K562 (cell line): ENCODE results near the gene HORMAD1. TPM values are rescaled to one million over a fixed set of nuclear protein-coding genes. Genes with fewer than 3 reads are reported as not detected.
A peak's percentile ranks its signal among the peaks of the same experiment; 100 is the strongest.

Experiments
- CHD2 ChIP-seq: IDR thresholded peaks from 2 replicates; pipeline ENCODE4 v1.6.1; 2011; ENCODE audit warnings: low read depth, low read length
- CTBP1 ChIP-seq: fragments of 450-650 bp; IDR thresholded peaks from 2 replicates; pipeline ENCODE4 v1.6.1; 2016; ENCODE audit warnings: borderline replicate concordance
- FOXK2 ChIP-seq, 2 experiments: fragments of 450-650 bp; IDR thresholded peaks in 1 of 2; conservative IDR thresholded peaks in 1 of 2; 2 replicates each; pipeline ENCODE4 v1.6.1; 2016; ENCODE audit warnings: low read depth in 2 of 2, mild to moderate bottlenecking in 1 of 2
- HNRNPLL ChIP-seq: fragments of 200-400 bp; formaldehyde crosslinking; IDR thresholded peaks from 2 replicates; pipeline ENCODE4 v1.6.1; 2017; ENCODE audit warnings: low read length, low read depth, mild to moderate bottlenecking; ENCODE audit not compliant: poor library complexity, severe bottlenecking
- MCM7 ChIP-seq, 2 experiments: fragments of 450-650 bp; IDR thresholded peaks; 2 replicates each; pipeline ENCODE4 v1.6.1; 2016 to 2018
- MECOM ChIP-seq: fragments of 250-450 bp; sonication (Bioruptor Pico); IDR thresholded peaks from 2 replicates; pipeline ENCODE4 v1.8.0; 2022; ENCODE audit warnings: inconsistent platforms
- MEIS2 ChIP-seq: fragments of 450-650 bp; IDR thresholded peaks from 2 replicates; pipeline ENCODE4 v1.6.1; 2014; ENCODE audit warnings: mild to moderate bottlenecking; ENCODE audit not compliant: partially characterized antibody
- NELFE ChIP-seq: IDR thresholded peaks from 2 replicates; pipeline ENCODE4 v1.6.1; 2011; ENCODE audit warnings: mild to moderate bottlenecking; ENCODE audit not compliant: insufficient read depth, insufficient read length
- RFX1 ChIP-seq: fragments of 450-650 bp; IDR thresholded peaks from 2 replicates; pipeline ENCODE4 v1.6.1; 2016; ENCODE audit warnings: mild to moderate bottlenecking, moderate library complexity
- SIN3A ChIP-seq, 2 experiments: fragments of 150-350 bp in 1 of 2; IDR thresholded peaks; 2 replicates each; pipeline ENCODE4 v1.6.1; 2011 to 2016; ENCODE audit warnings: borderline replicate concordance in 2 of 2, low read depth in 2 of 2, low read length in 2 of 2, mild to moderate bottlenecking in 2 of 2, moderate library complexity in 2 of 2; ENCODE audit not compliant: control insufficient read depth in 1 of 2
- TBP ChIP-seq: optimal IDR thresholded peaks from 2 replicates; pipeline ENCODE3; 2011; ENCODE audit warnings: low read depth, low read length, improper control_type of control experiment
- ZNF316 ChIP-seq: fragments of 450-650 bp; IDR thresholded peaks from 2 replicates; pipeline ENCODE4 v1.6.1; 2016
- polyA plus RNA-seq, 8 experiments: library from polyadenylated mRNA; depleted of rRNA in 4 of 8; stranded (reverse) in 5 of 8; unstranded in 3 of 8; fragments of >200 nt; fragmentation: Nextera tagmentation in 2 of 8; fragmentation: Illumina TruSeq in 1 of 8; extraction: Ambion mirVana in 2 of 8; extraction: Trizol in 1 of 8; gene quantifications; 2 replicates each; pipeline versions ENCODE4 v1.2.1 to v1.2.3, GENCODE V29; 2011 to 2014; ENCODE audit warnings: inconsistent platforms in 1 of 8, missing spikeins in 1 of 8
- total RNA-seq, 7 experiments: library from RNA; depleted of rRNA in 6 of 7; stranded (reverse); fragments of >200 nt in 6 of 7; fragmentation: Illumina TruSeq in 2 of 7; extraction: Trizol in 2 of 7; gene quantifications; 2 replicates each; pipeline versions ENCODE4 v1.2.1 to v1.2.3, GENCODE V29; 2011 to 2021; ENCODE audit warnings: low replicate concordance in 1 of 7
- TF ChIP-seq, protein P1 (sequence below): fragments of 450-650 bp; formaldehyde crosslinking; conservative IDR thresholded peaks from 2 replicates; pipeline ENCODE4 v1.4.0; 2022; ENCODE audit warnings: mild to moderate bottlenecking, missing genetic modification characterization
- TF ChIP-seq, protein P2 (sequence below): fragments of 200-800 bp; sonication (Bioruptor generic); IDR thresholded peaks from 2 replicates; pipeline ENCODE4 v1.6.1; 2017; ENCODE audit warnings: missing genetic modification characterization, missing compliant biosample characterization
- TF ChIP-seq, protein P3 (sequence below): sonication (generic); formaldehyde crosslinking; IDR thresholded peaks from 2 replicates; pipeline ENCODE4 v1.8.0; 2022; ENCODE audit warnings: mild to moderate bottlenecking, missing genetic modification reagents
- TF ChIP-seq, protein P4 (sequence below): fragments of 150-350 bp; IDR thresholded peaks from 2 replicates; pipeline ENCODE4 v1.6.1; 2014; ENCODE audit warnings: low read depth, mild to moderate bottlenecking, low read length, borderline replicate concordance

The HORMAD1 gene
- total and polyA plus RNA-seq, 9 of the 15 experiments (the other 6 are each of a cell fraction or from before 2014, with no cell fraction given): not detected

DNA sequence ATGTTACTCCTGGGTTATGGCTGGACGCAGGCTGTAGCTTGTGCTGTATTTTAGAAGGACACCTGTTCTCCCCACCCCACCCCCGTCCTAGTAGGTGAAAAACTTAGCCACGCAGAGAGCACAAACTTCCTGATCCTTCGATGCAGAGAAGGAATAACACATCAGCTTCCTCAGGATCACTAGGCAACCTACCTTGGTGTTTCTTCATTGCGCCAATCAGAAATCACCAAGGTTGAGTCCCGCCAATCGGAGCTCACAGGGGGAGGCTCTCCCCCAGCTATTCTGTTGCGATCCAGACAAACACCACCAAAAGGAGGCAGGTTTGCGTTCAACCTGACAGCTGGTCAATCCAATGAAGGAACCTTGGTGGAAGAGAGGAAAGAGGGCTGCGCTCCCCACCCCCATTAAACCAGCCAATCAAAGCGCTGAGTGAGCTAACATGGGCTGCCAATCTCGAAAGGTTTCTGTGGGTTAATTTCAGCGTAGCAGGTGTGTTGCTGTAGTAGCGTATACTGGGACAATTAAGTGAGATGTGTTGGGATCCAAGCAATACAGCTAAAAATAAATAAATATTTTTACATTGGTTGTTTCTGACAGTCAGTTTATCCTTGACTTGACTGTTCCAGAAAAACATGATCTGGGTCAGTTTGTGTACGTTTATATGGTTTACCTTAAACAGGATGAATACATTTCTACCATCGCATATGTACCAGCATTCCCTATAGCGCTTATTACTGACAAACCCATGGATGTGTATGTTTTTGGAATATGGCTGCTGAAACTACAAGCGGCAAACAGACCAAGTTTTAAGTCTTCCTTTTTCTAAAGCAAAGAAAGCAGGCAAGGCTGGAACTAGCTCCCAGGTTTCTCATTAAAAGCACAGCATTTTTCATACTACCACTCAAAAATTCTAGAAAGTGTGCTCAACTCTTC, 23.4 kb downstream of the HORMAD1 start, which contains the start of gene GOLPH3L (continued):
- TF ChIP-seq HNRNPLL (peak; percentile 89), MEIS2 (peak; percentile 86), FOXK2 (conservative IDR thresholded peaks at IDR 0.05 in 1 of 2, IDR thresholded peaks at IDR 0.05 in 1 of 2; ENCODE audit: low read depth in 2 of 2) (peak; percentile 80 to 85), TBP (peak; percentile 70), MECOM (CRISPR knock-in tag) (no peak), MCM7 (IDR thresholded peaks at IDR 0.05) (no peak), CTBP1 (peak; percentile 65; the same call in 1 of the 2 replicates), CHD2 (peak; percentile 86), RFX1 (peak; percentile 90), NELFE (no peak), SIN3A (IDR thresholded peaks at IDR 0.05; ENCODE audit: borderline replicate concordance in 2 of 2, control insufficient read depth in 1 of 2, low read depth in 2 of 2, low read length in 2 of 2) (peak; percentile 24 to 63; a peak in 1 of 4 replicates), ZNF316 (peak; percentile 67)
- TF ChIP-seq, protein P1, sequence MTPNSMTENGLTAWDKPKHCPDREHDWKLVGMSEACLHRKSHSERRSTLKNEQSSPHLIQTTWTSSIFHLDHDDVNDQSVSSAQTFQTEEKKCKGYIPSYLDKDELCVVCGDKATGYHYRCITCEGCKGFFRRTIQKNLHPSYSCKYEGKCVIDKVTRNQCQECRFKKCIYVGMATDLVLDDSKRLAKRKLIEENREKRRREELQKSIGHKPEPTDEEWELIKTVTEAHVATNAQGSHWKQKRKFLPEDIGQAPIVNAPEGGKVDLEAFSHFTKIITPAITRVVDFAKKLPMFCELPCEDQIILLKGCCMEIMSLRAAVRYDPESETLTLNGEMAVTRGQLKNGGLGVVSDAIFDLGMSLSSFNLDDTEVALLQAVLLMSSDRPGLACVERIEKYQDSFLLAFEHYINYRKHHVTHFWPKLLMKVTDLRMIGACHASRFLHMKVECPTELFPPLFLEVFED (CRISPR knock-in tag): no peak
- TF ChIP-seq, protein P2, sequence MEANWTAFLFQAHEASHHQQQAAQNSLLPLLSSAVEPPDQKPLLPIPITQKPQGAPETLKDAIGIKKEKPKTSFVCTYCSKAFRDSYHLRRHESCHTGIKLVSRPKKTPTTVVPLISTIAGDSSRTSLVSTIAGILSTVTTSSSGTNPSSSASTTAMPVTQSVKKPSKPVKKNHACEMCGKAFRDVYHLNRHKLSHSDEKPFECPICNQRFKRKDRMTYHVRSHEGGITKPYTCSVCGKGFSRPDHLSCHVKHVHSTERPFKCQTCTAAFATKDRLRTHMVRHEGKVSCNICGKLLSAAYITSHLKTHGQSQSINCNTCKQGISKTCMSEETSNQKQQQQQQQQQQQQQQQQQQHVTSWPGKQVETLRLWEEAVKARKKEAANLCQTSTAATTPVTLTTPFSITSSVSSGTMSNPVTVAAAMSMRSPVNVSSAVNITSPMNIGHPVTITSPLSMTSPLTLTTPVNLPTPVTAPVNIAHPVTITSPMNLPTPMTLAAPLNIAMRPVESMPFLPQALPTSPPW (CRISPR knock-in tag): peak; percentile 91
- TF ChIP-seq, protein P3, sequence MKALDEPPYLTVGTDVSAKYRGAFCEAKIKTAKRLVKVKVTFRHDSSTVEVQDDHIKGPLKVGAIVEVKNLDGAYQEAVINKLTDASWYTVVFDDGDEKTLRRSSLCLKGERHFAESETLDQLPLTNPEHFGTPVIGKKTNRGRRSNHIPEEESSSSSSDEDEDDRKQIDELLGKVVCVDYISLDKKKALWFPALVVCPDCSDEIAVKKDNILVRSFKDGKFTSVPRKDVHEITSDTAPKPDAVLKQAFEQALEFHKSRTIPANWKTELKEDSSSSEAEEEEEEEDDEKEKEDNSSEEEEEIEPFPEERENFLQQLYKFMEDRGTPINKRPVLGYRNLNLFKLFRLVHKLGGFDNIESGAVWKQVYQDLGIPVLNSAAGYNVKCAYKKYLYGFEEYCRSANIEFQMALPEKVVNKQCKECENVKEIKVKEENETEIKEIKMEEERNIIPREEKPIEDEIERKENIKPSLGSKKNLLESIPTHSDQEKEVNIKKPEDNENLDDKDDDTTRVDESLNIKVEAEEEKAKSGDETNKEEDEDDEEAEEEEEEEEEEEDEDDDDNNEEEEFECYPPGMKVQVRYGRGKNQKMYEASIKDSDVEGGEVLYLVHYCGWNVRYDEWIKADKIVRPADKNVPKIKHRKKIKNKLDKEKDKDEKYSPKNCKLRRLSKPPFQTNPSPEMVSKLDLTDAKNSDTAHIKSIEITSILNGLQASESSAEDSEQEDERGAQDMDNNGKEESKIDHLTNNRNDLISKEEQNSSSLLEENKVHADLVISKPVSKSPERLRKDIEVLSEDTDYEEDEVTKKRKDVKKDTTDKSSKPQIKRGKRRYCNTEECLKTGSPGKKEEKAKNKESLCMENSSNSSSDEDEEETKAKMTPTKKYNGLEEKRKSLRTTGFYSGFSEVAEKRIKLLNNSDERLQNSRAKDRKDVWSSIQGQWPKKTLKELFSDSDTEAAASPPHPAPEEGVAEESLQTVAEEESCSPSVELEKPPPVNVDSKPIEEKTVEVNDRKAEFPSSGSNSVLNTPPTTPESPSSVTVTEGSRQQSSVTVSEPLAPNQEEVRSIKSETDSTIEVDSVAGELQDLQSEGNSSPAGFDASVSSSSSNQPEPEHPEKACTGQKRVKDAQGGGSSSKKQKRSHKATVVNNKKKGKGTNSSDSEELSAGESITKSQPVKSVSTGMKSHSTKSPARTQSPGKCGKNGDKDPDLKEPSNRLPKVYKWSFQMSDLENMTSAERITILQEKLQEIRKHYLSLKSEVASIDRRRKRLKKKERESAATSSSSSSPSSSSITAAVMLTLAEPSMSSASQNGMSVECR (CRISPR knock-in tag): peak; percentile 57; the same call in 1 of the 2 replicates
- TF ChIP-seq, protein P4, sequence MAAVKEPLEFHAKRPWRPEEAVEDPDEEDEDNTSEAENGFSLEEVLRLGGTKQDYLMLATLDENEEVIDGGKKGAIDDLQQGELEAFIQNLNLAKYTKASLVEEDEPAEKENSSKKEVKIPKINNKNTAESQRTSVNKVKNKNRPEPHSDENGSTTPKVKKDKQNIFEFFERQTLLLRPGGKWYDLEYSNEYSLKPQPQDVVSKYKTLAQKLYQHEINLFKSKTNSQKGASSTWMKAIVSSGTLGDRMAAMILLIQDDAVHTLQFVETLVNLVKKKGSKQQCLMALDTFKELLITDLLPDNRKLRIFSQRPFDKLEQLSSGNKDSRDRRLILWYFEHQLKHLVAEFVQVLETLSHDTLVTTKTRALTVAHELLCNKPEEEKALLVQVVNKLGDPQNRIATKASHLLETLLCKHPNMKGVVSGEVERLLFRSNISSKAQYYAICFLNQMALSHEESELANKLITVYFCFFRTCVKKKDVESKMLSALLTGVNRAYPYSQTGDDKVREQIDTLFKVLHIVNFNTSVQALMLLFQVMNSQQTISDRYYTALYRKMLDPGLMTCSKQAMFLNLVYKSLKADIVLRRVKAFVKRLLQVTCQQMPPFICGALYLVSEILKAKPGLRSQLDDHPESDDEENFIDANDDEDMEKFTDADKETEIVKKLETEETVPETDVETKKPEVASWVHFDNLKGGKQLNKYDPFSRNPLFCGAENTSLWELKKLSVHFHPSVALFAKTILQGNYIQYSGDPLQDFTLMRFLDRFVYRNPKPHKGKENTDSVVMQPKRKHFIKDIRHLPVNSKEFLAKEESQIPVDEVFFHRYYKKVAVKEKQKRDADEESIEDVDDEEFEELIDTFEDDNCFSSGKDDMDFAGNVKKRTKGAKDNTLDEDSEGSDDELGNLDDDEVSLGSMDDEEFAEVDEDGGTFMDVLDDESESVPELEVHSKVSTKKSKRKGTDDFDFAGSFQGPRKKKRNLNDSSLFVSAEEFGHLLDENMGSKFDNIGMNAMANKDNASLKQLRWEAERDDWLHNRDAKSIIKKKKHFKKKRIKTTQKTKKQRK: peak; percentile 73; the same call in 1 of the 2 replicates
